Stimulated activated CD8-positive, alpha-beta memory T cell treated with anti-CD3 and anti-CD28 coated beads, Interleukin-7, amount 100 ng/mL, for 1 hour (primary cell): ENCODE measurements around the gene INTU.
"Not testable (repeated sequence)": the region's sequence is repeated elsewhere in the genome, so short reads cannot be mapped to it uniquely, and the experiment has no call there.

Experiments used
- DNase-seq, 2 donors: peaks; one replicate each; pipeline ENCODE4 v3.0.0-alpha.2; 2020; ENCODE audit warnings: low read depth in 2 of 2

INTU gene

GRCh38 chr4:127643791-127644190 is 11.0 kb downstream of the INTU start:
- no peak for DNase-seq

GRCh38 chr4:127648061-127648460 is 15.3 kb downstream of the INTU start:
- no peak for DNase-seq

- not testable (repeated sequence) for DNase-seq
These were observed 22.8 kb downstream of the INTU start for GRCh38 chr4:127655590-127655989.

- DNase-seq: no peak
These were observed 23.4 kb downstream of the INTU start for GRCh38 chr4:127656047-127656680.

GRCh38 chr4:127660284-127660885 is 27.6 kb downstream of the INTU start:
- no peak for DNase-seq

- DNase-seq: no peak
These were observed 34.4 kb downstream of the INTU start for GRCh38 chr4:127667116-127667515.

GRCh38 chr4:127667772-127668171 is 35.0 kb downstream of the INTU start:
- no peak for DNase-seq

- no peak for DNase-seq
These were observed 36.0 kb downstream of the INTU start for GRCh38 chr4:127668770-127669169.

GRCh38 chr4:127669691-127670090 is 36.9 kb downstream of the INTU start:
- DNase-seq: no peak

GRCh38 chr4:127672111-127672510 is 39.4 kb downstream of the INTU start:
- DNase-seq: no peak

GRCh38 chr4:127685292-127685691 is 52.5 kb downstream of the INTU start:
- no peak for DNase-seq

- no peak for DNase-seq
These were observed 53.9 kb downstream of the INTU start for GRCh38 chr4:127686658-127687057.

GRCh38 chr4:127687580-127687979 is 54.8 kb downstream of the INTU start:
- no peak for DNase-seq

- no peak for DNase-seq
These were observed 66.0 kb downstream of the INTU start for GRCh38 chr4:127698789-127699200.

- DNase-seq: no peak
These were observed 76.2 kb downstream of the INTU start for GRCh38 chr4:127708985-127709384.

GRCh38 chr4:127709456-127709855 is 76.7 kb downstream of the INTU start:
- DNase-seq: no peak

GRCh38 chr4:127730142-127730913 is 97.6 kb downstream of the INTU start, which contains the start of gene SLC25A31:
Gene SLC25A31, plus strand, starts transcription at chr4:127730400. Its CDS starts 146 bp downstream, at chr4:127730546.
- DNase-seq: no peak

GRCh38 chr4:127731406-127731805 is 98.6 kb downstream of the INTU start:
- DNase-seq: no peak

- no peak for DNase-seq
These were observed 100.0 kb downstream of the INTU start for GRCh38 chr4:127732623-127733328.

- no peak for DNase-seq
These were observed 102.2 kb downstream of the INTU start for GRCh38 chr4:127734976-127735375.

- DNase-seq: no peak
These were observed 104.5 kb downstream of the INTU start for GRCh38 chr4:127737295-127737694.

- no peak for DNase-seq
These were observed 108.5 kb downstream of the INTU start for GRCh38 chr4:127741247-127741646.
